ENCODE measurements around the gene SCO1.
"Not testable (repeated sequence)": the region's sequence is repeated elsewhere in the genome, so short reads cannot be mapped to it uniquely, and the experiment has no call there.

SCO1 gene

GRCh38 chr17:10726196-10726595 is 28.9 kb upstream of the SCO1 start:
- no peak for DNase-seq (ENCODE audit: low read depth in 2 of 2, low spot score in 1 of 2)

- DNase-seq (ENCODE audit: low read depth in 2 of 2, low spot score in 1 of 2) = no peak
These were observed 27.9 kb upstream of the SCO1 start for GRCh38 chr17:10725262-10725661.

GRCh38 chr17:10724546-10725195 is 27.3 kb upstream of the SCO1 start:
- DNase-seq (ENCODE audit: low read depth in 2 of 2, low spot score in 1 of 2) = no peak

- DNase-seq (ENCODE audit: low read depth in 2 of 2, low spot score in 1 of 2) = no peak
These were observed 21.2 kb upstream of the SCO1 start for GRCh38 chr17:10718547-10718946.

- no peak for DNase-seq (ENCODE audit: low read depth in 2 of 2, low spot score in 1 of 2)
These were observed 18.9 kb upstream of the SCO1 start for GRCh38 chr17:10716218-10716617.

GRCh38 chr17:10713318-10713717 is 16.0 kb upstream of the SCO1 start:
- no peak for DNase-seq (ENCODE audit: low read depth in 2 of 2, low spot score in 1 of 2)

- no peak for DNase-seq (ENCODE audit: low read depth in 2 of 2, low spot score in 1 of 2)
These were observed 8.4 kb upstream of the SCO1 start for GRCh38 chr17:10705727-10706126.

- DNase-seq (ENCODE audit: low read depth in 2 of 2, low spot score in 1 of 2) = no peak
These were observed 5.2 kb upstream of the SCO1 start for GRCh38 chr17:10702574-10702973.

GRCh38 chr17:10699856-10700255 is 2.5 kb upstream of the SCO1 start:
- DNase-seq (ENCODE audit: low read depth in 2 of 2, low spot score in 1 of 2) = no peak

GRCh38 chr17:10698096-10698818 is 924 bp upstream of the SCO1 start:
- DNase-seq (ENCODE audit: low read depth in 2 of 2, low spot score in 1 of 2) = no peak

- DNase-seq (ENCODE audit: low read depth in 2 of 2, low spot score in 1 of 2) = not testable (repeated sequence)
These were observed 1.4 kb downstream of the SCO1 start for GRCh38 chr17:10695875-10696407.

GRCh38 chr17:10687499-10687898 is 9.8 kb downstream of the SCO1 start:
- DNase-seq (ENCODE audit: low read depth in 2 of 2, low spot score in 1 of 2) = no peak

- DNase-seq (ENCODE audit: low read depth in 2 of 2, low spot score in 1 of 2) = no peak
These were observed 13.5 kb downstream of the SCO1 start for GRCh38 chr17:10683853-10684252.

GRCh38 chr17:10681866-10682446 is 15.4 kb downstream of the SCO1 start:
- DNase-seq (ENCODE audit: low read depth in 2 of 2, low spot score in 1 of 2) = no peak

- DNase-seq (ENCODE audit: low read depth in 2 of 2, low spot score in 1 of 2) = no peak
These were observed 22.6 kb downstream of the SCO1 start for GRCh38 chr17:10674704-10675103.

- no peak for DNase-seq (ENCODE audit: low read depth in 2 of 2, low spot score in 1 of 2)
These were observed 24.0 kb downstream of the SCO1 start for GRCh38 chr17:10673312-10673711.

GRCh38 chr17:10668775-10669174 is 28.6 kb downstream of the SCO1 start:
- no peak for DNase-seq (ENCODE audit: low read depth in 2 of 2, low spot score in 1 of 2)

- DNase-seq (ENCODE audit: low read depth in 2 of 2, low spot score in 1 of 2) = no peak
These were observed 30.4 kb downstream of the SCO1 start for GRCh38 chr17:10666906-10667305.

- DNase-seq (ENCODE audit: low read depth in 2 of 2, low spot score in 1 of 2) = no peak
These were observed 32.8 kb downstream of the SCO1 start for GRCh38 chr17:10664571-10664970.

- DNase-seq (ENCODE audit: low read depth in 2 of 2, low spot score in 1 of 2) = no peak
These were observed 34.1 kb downstream of the SCO1 start for GRCh38 chr17:10663231-10663630.

- DNase-seq (ENCODE audit: low read depth in 2 of 2, low spot score in 1 of 2) = no peak
These were observed 35.9 kb downstream of the SCO1 start for GRCh38 chr17:10661437-10661836.

GRCh38 chr17:10657879-10658278 is 39.5 kb downstream of the SCO1 start:
- DNase-seq (ENCODE audit: low read depth in 2 of 2, low spot score in 1 of 2) = no peak
